Measurements from ENCODE around the gene KCNH2.

DNA sequence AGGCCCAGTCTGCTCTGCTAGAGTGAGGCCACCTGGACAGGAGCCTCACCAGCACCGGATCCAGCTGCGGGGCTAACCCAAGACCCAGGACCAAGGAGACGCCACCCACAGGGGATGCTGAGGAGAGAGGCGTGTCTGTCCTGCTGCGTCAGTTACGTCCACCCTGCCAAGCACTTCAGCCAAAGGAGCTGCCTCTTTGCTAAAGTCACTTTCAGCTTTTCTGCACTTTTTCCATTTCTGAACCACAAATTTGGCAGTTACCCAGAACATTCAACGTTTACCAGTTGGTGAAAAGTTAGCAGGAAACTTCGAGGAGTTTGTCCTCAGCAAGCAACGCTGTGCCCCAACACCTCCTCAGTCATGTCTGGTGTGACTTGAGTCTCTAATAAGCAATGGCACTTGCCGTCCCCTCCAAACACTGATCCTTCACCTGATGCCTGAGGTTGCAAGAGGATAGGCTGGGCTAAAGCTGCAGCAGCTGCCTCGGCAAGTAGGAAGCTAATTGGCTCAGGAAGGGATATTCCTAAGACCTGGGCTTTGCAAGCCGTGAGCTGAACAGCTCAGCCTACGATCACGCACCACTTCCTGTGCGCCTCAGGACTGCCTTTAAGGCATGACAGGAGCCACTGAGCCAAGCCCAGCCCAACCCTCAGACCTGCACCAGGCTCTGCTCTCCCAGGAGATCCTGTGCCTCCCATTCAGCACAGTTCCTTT is 40.1 kb downstream of the KCNH2 start:
- TF ChIP-seq POLR2A (IDR thresholded peaks at IDR 0.05), result no peak
- TF ChIP-seq CTCF (IDR thresholded peaks at IDR 0.05), result no peak

Data from lower leg skin (tissue), 3 donors.